ENCODE data around the gene TFAP2B.

DNA sequence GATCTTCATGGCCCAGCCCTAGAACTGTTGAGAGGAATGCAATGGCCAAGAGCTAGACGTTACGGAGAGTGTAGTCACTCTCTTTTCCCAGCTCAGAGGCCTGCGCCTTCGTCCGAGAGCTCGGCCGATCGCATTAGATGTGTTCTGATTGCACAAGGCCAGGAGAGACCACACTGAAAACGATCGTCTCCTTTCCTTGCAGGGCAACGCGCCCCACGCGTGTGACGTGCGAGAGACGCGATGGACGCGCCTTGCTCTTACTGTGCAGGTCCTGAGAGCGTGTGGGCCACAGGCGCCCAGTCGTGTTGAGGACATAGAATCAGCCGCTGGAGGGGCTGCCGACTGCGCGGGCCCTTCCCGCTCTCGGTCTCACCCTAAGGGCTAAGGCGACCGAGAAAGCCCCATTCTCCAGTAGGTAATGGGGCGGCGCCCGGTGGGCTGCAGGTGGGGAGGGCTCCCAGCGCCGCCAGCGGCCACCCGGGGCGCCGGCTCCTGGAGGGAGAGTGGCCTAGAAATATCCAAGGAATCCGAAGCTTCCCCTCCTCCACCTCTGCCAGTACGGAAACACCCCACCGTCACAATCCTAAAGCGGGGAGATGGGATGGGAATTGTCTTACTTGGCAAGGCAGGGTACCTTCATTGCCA, 26.9 kb downstream of the TFAP2B start:
- TF ChIP-seq, protein P1, sequence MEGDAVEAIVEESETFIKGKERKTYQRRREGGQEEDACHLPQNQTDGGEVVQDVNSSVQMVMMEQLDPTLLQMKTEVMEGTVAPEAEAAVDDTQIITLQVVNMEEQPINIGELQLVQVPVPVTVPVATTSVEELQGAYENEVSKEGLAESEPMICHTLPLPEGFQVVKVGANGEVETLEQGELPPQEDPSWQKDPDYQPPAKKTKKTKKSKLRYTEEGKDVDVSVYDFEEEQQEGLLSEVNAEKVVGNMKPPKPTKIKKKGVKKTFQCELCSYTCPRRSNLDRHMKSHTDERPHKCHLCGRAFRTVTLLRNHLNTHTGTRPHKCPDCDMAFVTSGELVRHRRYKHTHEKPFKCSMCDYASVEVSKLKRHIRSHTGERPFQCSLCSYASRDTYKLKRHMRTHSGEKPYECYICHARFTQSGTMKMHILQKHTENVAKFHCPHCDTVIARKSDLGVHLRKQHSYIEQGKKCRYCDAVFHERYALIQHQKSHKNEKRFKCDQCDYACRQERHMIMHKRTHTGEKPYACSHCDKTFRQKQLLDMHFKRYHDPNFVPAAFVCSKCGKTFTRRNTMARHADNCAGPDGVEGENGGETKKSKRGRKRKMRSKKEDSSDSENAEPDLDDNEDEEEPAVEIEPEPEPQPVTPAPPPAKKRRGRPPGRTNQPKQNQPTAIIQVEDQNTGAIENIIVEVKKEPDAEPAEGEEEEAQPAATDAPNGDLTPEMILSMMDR (IDR thresholded peaks at IDR 0.05), result no peak
- TF ChIP-seq ZFX (IDR thresholded peaks at IDR 0.05; ENCODE audit: borderline replicate concordance), result no peak
